Activated CD4-positive, alpha-beta T cell treated with anti-CD3 and anti-CD28 coated beads, Interleukin-2, amount 50 U/mL, for 48 hours (primary cell): ENCODE data around the gene GAP43.

ENCODE experiments used
- DNase-seq, 2 experiments: peaks; one replicate each; pipeline ENCODE4 v3.0.0-alpha.2; 2020

The GAP43 gene

DNA sequence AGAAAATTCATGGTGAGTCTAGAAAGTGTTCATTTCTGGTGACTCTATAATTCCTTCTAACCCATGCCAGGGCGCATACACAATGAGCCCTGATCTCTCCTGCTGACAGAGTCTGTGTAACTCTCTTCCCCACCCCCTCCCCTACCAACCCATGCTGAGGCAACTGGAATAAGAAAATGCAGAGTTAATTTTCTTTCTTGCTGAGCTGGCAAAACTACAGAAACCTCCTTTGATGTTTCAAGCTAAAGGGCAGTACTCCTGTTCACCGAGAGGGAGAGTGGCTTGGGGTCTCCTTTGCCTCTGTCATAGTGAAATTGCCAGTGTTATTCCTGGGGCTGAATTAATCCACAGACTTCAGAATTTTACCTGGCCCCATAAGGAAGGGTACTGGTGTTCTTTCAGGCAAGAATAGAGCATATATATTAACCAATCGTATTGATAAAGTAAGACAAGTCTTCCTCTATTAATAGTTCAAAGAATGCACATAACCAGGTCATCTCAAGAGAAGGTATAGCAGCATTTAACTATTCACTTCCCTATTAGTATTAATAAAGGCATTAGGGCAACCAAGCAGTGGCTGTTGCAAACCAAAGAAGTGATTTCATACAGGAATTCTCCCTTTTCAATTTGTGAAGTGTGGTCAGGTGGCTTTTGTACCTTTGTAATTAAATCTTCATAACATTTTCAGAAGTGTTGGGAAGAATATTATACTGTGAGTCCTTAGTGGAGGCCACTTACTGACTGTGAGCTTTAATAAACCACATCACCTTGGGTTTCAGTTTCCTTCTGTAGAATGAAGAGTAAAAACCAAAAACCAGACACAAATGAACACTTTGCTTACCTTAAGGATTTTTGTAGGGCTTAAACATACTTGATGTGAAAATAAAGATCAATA, 4.1 kb downstream of the GAP43 start:
- no peak for DNase-seq

DNA sequence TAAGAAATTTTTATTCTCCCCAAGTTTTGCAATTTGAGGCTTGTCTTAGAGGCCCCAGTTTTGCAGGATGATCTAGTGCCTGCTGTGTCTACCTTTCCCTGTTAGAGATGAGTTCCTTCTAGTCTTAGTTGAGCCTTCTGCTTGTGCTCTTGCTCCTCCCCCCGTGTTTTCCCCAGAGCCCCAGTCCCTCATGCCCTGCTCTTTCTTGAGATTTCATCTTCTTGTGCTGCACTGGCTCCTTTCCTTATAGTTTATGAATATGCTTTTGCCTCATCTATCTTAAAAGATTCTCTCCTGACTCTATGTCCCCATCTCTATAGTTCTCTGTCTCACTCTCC, 4.7 kb downstream of the GAP43 start:
- DNase-seq, result no peak

DNA sequence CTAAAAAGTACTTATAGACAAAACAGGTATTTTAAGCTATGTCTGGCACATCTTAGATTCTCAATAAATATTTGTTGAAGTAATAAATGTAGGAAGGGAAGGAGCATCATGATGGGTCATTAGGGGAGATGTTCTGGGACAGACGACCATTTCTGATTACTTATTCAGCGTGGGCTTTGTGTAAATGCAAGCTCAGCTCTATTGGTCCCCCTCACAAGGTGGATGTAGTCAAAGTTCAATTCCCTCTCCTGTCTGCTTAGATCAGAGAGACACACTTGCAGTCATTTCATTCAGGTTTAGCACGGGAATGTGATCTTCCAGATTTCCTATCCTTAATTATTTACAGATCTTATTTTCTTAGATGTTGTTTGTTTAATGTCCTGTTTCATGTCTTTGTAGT, 7.5 kb downstream of the GAP43 start:
- DNase-seq, result no peak

DNA sequence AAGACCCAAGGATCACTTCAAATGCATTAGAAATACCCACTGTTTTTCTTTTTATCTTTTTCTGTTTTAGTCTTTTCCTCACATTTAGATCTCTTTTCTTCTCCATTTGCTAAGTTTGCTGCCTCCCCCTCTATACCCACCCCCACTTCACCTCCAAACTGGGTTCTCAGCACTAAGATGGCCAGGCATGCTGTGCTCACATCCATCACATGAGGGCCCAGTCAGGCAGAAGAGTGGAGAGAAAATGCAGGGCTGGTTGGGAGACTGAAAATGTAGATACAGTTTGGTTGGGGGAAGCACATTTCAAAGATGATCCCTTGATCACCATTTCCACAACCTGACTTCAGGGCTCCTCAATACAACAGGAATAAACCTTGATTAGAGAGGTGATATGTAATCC, 8.7 kb downstream of the GAP43 start:
- no peak for DNase-seq

DNA sequence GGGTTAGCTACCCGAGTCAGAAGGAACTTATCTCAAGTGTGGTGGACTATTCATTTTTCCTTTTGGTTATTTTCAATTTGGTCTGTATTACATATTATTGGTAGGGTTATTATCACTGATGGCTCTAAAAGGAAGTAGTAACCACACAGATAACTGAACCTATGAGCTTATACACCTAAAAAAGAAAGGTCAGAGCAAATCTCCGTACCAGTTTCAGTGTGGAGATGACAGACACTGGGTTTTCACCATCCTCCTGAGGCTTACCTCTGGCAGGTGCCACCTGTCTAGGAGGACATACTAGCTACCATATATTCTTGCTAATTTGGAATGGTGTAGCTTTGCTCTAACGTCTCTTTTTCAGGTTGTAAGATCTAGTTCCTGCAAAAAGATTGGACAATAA, 10.2 kb downstream of the GAP43 start:
- no peak for DNase-seq

DNA sequence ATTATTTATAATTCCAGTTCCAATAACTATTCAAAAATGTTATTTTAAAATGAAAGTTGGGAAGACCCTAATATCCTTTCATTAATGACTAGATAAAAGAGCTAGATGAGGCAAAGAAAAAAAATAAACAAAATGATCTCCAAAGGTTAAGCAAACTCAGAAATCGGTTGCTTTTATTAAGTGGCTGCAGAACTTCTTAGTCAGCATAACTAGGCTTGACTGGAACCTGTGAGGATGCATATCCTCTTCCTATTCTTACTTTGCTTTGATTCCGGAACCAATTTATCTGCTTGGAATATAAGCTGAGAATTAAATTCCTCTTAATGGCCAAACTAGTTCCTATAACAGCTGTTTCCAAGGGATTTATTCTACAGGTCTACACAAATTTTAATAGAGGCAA, 10.7 kb downstream of the GAP43 start:
- DNase-seq, result no peak

DNA sequence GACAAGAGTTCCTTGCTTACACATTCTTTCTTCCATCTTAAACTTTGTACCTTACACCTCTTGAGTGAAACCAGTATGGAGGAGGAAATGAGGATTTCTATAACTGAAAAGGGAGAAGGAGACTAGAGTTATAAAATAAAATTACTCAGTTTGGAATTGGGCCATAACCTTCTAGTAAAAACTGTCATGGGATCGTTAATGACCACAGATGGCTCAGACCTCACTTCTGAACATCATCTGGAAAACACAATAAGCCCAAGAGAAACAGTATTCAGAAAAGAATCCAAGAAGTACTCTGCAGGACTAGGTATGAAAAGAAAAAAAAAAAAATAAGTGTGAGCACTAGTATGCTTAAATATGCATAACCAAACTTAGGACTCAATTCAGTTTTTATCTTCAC, 12.1 kb downstream of the GAP43 start:
- DNase-seq, result no peak

DNA sequence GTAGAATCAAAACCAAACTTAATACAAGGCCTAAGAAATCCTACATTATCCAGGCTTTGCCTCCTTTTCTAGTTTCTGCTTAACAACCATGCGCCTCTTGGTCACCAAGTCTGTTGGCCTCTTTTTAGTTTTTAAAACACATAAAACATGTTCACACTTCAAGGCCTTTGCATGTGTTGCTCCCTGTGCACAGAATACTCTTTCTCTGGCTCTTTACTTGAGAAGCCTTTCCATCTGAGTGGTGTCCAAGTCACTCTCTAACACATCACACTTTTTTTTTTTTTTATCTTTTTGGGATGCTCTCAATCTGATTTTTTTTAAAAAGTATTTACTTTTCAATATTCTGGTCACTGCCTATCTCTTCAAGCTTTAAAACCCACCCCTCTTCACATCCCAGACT, 14.9 kb downstream of the GAP43 start:
- no peak for DNase-seq

DNA sequence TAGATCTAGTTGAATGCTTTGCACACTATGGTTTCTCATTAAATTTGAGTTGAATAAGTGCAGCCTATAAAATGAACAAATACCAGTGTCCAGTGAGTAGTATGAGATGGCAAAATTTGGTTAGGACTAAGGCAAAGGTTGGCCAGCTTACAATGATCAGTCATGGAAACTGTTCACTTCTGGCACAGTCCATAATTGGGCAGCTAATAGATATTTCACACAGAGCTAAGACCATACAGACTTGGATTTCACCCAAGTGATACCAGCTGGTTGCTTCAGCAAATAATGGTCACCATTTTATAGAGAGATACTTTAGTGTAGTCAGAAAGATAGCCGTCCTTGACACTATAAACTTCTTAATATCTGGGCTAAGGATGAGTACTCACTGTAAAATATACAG, 15.7 kb downstream of the GAP43 start:
- DNase-seq, result no peak

DNA sequence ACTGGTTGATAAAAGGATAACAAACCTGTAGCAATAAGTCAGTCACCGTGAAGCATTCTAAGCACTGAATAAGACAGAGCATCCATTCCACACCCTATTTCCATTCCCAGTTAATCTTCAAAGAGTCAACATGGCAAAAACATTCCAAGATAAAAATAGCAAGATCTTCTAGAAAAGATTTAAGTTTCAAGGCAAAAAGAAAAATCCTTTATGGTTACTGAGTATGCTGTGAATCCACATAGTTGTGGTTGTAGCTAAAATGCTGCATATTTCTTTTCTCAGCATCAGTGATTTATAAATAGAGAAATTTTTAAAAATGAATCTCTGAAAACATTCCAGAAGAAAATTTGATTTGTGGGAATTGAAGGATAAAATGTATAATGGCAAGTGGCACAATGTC, 21.1 kb downstream of the GAP43 start:
- no peak for DNase-seq

DNA sequence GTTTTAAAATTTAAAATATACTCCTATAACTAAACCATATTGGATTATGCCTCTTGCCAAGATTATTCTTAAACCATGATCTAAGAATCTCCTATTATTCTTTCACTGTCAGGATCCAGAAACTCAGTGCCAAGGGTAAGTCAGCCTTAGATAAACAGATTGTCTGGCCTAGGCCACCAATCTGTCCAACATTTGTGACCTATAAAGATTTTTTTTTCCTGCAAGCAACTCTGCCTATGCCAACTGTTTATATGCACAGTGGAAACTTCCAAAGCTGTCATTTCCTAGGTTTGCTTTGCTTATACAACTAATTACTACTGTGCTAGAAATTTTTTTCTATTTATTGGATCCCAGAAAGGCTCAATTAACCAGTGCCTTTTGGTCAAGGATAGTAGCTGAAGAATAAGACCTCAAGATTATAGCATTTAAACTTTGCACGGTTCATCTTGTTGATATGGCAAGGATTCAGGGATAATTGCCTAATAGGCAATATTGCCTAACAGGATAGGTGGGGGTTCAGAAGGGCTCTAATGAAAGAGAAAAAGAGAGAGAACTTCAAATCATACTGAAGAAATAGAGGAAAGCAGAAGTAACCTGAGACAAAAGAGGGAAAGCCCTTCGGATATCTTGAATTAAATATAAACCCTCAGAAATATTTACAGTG, 22.8 kb downstream of the GAP43 start:
- no peak for DNase-seq

DNA sequence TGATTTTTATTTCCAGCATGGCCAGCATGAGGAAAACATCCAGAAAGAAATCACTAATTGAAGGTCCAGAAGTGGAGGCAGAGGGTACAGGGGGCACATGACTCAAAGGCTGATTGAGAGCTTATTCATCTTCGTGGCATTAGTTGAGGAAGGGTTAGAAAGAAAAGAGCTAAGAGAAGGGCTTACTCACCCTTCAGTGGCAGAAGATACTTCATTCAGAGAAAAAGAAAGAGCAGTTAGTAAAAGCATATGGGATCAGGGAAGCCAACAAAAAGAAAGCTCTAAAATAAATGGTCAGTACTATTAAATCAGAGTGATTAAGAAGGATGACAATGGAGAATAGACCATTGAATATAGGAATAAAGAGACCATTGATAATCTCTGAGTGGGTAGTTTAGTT, 25.2 kb downstream of the GAP43 start:
- no peak for DNase-seq

DNA sequence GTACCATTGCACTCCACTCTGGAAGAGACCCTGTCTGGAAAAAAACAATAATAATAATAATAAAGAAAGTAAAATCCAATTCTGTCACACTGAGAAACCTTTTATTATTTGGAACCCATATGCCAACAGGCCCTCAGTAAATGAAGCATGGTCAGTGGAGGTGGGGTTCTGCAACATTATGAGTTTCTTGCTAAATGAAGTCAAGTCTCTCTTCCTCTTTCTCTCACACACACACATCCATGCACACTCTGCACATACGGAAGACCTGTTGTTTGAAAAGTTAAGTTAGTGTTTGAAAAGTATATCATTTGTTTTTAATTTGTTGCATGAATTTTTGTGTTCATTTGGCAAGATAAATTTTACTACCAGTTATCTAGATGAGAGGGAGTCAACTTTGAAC, 27.8 kb downstream of the GAP43 start:
- no peak for DNase-seq

DNA sequence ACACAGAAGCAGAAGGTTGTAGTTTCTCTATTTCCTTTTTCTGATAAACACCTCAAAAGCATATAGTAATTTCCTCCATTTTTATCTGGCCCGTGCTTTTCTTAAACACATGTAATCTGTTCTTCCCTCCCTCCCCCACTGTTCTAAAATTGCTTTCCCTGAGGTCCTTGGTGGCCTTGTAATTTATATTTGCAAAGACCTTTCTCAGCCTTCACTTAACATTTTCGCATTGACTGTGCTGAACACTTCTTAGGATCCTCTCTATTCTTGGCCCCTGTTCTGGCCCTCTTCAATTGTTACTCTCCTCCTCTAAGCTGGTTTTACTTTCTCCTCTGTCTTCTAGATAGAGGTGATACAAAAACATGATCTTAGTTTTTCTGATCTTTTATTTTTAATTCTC, 28.3 kb downstream of the GAP43 start:
- no peak for DNase-seq

DNA sequence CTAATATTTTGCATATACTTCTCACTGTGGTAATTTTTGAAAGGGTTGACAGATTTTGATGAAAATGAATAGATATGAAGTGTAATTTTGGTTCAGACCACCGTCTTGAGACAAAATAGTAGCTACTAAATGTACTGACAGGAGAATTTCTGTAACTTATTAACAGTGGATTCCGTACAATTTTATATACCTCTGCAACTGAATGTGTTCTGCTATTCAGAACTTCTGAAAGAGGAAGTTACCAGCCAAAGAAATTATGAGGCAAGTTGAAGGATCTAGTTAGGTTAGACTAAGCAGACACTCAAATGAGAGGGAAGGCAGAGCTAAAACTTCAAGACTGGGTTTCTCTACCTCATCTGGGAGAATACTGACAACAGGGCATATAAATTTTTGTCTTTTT, 29.4 kb downstream of the GAP43 start:
- DNase-seq, result no peak

DNA sequence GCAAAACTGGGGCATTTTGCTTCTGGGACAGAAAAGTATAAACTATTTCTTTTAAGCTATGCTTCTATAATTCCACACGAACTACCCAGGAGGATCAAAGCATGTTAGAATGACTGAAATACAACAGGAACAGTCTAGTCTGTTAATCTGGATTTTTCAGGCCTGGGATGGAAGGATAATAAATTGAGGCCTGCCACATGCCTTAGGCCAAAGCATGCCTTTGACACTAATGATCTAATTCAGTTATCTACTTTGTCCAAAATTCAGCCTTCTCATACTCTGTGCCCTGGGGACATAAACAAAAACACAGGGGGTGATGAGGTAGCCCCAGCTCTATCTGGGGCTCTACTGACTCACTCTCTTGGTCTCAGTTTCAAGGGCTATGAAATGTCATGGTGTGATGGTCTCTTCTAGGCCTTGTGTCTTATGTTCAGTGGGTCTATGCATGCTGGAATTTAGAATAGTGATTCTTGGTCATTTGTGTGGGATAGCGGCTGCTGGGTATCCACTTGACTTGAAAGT, 32.5 kb downstream of the GAP43 start:
- no peak for DNase-seq

DNA sequence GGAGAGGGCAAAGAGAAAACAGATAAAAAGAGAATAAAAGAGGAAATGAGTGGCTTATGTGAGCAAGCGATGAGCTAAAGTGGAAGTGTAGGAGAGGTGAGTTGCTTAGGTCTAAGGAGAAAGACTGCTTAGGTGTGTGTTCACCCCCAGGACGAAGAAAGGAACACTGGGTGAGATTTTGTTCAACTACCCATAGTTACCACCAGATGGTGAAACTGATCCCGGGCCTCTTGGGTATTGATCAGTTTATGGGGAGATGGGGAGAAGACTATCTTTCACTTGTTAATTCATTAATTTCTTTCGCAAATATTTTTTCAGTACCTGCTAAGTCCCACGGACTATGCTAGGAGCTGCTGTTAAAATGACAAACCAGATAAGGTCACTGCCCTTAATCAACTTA, 33.9 kb downstream of the GAP43 start:
- DNase-seq, result no peak

DNA sequence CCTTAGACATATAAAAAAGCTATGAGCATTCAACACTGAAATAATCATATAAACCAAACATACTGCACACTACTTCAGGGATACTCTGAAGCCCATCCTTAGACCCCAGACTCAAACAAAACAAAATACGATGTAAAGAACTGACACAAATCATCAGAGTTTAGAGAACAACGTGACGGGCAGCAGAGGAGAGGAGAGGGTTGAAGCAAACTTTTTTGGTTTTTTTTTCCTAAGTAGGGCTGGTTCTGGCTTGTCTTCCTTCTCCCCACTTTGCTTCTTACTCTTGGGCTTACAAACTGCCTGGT, 34.7 kb downstream of the GAP43 start:
- no peak for DNase-seq

DNA sequence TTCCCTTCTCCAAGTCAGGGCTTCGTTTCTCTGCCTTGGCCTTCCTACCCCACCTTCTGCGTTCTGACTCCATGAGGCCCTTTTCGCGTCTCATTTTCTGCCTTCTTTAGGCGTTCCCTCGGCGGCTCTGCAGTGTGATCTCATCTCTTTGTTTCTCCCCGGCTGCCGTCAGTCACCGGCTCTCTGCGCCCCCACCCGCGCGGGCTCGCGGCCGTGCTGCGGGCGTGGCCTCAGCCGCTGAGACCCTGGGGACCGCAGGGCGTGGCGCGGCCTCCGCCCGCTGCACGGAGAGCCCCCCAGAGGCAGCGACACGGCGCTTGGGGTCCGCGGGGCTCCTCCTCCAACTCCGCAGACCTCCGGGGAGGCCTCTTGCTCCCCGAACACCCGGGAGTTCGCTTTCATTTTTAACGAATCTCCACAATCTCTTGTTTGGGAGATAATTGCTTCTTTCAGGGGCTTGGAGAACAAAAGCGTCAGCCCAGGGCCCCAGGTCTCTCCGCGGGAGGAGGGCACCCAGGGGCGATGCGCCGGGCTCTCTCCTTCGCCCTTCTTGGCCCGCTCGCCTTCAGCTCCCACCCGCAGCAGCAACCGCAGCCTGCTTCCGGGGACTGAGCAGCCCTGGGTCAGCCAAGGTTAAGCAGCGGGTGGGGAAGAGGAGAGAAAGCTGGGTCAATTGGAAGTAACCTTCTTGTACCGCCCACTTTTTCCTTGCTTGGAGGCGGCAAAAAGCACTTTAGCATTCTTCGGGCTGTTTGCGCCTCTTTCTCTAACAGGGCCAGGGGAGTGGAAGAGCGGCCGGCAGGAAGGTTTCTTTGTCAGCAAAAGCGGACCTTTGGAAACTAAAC, 35.2 kb downstream of the GAP43 start:
- peak; percentile 61 to 71 for DNase-seq

DNA sequence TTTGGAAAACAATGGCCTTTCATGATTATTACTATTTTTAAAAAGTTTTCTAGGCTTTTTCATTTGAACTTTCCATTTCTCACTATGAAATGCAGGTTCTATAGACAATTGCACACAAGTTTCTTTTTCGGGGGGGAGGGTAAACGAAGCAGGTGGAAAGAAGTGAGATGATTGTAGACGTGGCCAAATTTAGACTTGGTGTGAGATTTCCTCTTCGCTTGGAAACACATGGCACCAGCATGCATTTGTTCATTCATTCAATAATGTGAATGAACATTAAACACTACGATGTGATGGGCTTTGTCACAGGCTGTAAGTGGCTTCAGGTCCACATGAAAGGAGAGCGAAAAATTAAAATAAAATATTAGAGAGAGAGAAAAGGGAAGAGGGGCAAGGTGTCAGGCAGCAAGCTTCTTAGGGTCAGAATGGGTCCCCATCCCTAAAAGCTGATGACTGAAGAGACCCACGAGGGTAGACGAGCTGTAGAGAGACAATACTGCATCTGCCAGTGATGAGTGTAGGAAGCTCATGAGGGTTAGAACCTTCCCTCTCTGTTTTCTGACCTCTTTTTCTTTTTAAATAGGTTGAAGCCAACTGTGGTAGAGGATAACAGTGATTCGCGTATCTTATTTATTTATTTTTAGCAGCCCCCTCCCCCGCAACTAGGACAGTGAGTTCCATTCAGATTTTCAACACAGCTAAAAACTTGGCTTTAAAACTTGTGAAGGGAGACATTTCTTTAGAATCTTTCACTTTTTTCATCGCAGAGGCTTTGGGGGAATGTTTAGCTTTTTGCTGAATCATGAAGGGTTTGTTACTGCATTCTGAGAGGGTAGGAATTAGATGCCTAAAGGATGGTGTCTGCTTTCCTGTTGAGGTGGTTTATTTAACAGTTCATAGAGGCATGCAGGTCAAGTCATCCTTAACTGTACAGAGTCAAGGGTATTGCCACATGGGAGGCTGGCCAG, 36.2 kb downstream of the GAP43 start:
- no peak for DNase-seq

DNA sequence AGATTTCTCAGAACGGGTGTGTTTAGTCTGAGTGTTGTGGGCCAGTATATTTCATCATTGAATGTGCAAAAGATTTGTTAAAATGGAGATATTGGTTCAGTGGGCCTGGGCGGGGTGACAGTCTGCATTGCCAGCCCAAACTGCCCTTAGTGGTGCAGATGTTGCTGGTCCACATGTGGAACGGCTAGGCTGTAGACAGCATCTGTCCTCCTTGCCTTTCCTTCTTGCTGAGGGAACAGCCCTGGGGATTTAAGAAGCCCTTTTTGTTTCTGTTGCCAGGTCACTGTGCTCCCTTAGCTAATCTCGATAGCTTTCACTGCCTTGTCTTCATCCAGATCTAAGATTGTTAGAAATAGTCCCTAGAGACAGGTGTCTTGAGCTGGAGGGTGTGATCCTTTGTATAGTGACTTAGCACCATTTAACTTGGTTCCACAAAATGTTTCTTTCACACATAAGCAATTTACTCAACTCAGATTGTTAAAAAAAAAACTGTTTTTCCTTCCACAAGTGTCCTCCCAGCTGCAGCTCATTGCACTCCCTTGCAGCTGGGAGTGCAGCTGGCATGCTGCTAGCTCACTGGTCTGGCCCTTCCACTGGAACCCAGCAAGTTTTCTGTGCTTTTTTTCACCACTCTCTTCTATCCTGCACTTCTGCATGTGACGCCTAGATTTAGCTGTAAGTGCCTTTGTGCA, 37.5 kb downstream of the GAP43 start:
- no peak for DNase-seq

DNA sequence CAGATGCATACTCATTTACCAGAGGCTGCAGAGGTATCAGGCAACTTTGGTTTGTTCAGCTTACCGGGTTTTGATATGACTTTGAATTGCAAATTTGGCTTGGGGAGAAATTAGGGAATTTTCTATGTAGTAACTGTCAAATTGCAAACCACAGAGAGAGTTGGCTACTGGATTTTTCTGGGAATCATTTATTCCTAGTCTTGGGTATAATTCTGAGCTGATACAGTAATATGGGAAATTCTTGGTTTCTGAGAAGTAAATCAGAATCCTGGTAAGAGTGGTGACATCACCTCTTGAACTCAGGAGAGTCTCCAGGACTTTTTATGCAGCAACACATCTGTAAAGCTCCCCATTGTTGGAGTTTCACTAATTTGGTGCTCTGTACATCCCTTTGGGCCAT, 39.0 kb downstream of the GAP43 start:
- no peak for DNase-seq
